ENCODE data around the gene NME9.

DNA sequence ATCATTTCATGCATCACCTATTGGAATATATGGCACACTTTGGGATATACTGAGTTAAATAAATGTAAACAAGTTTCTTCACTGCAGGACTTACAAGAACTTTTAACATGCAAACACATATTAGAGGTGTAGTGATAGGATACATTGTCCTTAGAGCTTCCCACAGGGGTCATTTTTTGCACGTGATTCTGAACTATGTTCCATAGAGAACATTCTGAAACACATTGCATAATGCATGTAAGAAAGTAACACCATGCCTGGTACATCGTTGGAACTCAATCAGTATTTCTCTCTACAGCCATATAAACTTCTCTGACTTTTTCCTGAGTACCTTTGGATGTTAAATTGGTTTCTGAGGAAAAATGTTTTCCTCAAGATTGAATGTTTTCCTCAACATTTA, 47.0 kb upstream of the NME9 start:
- TF ChIP-seq, protein P1, sequence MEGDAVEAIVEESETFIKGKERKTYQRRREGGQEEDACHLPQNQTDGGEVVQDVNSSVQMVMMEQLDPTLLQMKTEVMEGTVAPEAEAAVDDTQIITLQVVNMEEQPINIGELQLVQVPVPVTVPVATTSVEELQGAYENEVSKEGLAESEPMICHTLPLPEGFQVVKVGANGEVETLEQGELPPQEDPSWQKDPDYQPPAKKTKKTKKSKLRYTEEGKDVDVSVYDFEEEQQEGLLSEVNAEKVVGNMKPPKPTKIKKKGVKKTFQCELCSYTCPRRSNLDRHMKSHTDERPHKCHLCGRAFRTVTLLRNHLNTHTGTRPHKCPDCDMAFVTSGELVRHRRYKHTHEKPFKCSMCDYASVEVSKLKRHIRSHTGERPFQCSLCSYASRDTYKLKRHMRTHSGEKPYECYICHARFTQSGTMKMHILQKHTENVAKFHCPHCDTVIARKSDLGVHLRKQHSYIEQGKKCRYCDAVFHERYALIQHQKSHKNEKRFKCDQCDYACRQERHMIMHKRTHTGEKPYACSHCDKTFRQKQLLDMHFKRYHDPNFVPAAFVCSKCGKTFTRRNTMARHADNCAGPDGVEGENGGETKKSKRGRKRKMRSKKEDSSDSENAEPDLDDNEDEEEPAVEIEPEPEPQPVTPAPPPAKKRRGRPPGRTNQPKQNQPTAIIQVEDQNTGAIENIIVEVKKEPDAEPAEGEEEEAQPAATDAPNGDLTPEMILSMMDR (conservative IDR thresholded peaks at IDR 0.05 in 1 of 2, IDR thresholded peaks at IDR 0.05 in 1 of 2; ENCODE audit: low read depth in 1 of 2, low read length in 2 of 2): no peak
- no peak for TF ChIP-seq EZH2 (IDR thresholded peaks at IDR 0.05; ENCODE audit: low read length, missing control alignments)
